DMS153 (cell line): ENCODE measurements around the gene RNF8.

Experiments
- DNase-seq: peaks from one replicate; lab custom pipeline; 2025; lab: John Stamatoyannopoulos, UW

The RNF8 gene

DNA sequence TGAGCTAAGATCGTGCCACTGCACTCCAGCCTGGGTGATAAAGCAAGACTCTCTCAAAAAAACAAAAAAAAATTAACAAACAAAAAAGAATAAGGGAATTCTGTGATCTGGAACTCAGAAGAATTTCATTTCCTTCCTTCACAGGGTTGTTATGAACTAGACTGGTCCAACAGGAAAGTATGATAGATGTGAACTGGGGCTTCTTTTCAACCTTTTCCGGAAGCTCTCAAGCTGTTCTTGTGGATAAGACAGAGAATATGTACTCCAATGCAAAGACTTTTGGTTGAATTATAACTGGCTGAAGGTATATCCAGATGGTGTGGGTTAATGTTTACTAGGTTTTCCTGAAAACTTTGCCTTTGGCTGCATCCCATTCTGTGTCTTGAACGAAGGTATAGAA, 5.3 kb downstream of the RNF8 start:
- no peak for DNase-seq

DNA sequence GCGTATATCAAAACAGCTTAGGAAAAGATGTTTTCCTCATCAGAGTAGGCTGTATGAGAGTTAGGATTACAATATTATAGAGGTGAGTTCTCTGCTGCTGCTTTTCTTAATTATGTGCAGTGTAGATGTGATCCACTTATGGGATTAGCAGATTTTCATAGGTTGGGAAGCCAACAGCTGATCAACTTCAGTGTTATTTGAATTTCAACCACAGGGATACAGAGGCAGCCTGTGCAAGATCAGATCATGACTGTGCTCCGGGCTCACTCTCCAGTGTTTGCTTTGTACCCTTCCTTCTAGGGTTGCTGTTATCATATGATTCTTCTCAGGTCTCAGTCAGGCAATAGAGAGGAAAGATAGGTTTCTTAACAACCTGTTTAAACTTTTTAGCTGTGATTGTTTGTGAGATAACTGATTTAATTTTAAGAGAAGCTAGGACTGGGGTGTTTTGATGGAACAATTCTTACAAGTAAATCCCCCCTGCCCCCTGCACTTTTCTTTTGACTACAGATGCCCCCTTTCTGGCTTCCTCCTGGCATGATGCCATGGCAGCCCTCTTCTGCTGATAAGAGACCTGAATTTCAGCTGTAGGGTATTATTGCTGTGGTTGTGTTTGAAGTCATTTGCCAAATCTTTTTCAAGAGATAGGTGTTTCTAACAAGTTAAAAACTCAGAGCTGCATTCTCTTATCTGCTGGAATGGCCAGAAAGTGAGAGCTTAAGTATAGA, 8.5 kb downstream of the RNF8 start:
- no peak for DNase-seq

DNA sequence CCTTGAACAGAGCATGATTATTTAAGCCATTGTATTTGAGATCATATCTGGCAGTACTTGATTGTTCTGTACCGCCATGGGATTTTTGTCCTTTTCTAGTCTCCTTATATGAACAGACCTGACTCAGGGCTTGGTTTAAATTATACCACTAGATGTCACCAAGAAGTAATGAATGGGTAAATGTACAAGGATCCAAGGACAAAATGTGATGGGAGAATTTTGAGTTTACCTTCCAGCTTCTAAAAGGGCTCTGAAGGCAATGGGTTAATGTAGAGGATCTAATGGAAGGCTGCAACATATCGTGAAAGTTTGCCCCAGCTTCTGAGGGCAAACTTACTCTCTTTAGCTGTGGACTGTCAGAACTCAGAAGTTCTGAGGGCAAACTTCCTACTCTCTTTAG, 12.0 kb downstream of the RNF8 start:
- DNase-seq: no peak

DNA sequence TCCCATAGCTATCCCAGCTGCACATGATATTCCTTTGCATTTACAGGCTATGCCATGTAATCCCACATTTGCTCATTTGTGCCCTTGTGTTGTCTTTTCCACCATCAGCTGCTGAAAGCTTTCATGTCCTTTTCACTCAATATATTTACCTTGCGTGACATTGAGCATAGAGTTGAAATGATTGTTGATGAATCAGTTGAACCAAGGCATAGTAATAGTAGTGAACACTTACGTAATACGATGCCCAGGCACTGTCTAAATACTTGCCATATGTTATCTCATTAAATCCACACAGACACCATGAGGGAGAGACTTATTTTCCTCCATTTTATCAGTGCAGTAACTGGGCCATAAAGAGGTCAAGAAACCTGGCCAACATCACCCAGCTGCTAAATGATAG, 13.1 kb downstream of the RNF8 start:
- no peak for DNase-seq

DNA sequence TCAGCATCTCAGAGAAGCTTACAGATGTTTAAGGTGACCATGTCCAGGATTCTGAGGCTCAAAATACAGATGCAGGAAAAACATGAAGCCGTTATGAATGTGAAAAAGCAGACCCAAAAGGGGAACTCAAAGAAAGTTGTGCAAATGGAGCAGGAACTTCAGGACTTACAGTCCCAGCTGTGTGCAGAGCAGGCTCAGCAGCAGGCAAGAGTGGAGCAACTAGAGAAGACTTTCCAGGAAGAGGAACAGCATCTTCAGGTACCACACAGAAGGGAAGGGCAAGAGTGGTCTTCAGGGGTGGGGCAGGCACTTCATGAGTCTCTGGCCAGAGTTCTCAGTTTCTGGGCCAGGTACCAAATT, 15.2 kb downstream of the RNF8 start:
- DNase-seq: no peak

DNA sequence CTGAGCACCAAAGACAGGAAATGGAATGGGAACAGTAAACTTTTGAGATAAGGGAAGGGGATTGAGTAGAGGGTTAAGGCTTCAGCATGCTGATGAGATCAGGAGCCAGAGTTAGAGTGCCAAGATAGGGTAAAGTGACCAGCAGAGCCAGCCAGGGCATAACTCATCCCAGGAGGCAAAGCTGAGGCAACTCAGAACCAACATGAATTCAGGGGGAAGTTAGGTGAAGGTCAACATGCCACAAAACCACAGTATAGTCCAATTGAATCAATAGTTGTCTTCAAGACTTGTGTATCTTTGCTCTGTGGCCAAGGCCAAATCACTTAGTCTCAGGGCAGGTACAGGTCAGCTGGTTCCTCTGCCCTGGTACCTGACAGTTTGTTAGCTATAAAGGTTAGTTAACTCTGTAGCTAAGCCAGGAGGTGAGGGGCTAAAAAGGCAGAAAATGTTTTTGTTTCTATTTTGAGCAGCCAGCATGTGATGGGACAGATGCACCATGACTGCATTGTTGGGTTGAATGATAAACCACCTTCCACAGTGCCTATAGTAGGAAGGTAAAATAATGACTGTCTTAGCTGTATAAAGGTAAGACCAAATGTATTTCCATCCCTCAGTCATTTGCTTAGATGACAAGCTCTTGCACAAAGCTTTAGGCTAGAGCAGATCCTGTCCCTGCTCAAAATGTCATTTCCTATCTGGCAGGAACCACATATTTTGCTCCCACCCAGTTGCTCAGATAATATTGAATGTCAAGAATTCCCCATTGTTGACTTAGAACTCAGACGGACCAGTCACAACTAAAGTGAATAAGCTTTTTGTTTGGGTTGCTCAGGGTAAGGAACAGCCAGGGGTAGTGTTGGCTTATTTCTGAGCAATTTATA, 15.8 kb downstream of the RNF8 start:
- no peak for DNase-seq

DNA sequence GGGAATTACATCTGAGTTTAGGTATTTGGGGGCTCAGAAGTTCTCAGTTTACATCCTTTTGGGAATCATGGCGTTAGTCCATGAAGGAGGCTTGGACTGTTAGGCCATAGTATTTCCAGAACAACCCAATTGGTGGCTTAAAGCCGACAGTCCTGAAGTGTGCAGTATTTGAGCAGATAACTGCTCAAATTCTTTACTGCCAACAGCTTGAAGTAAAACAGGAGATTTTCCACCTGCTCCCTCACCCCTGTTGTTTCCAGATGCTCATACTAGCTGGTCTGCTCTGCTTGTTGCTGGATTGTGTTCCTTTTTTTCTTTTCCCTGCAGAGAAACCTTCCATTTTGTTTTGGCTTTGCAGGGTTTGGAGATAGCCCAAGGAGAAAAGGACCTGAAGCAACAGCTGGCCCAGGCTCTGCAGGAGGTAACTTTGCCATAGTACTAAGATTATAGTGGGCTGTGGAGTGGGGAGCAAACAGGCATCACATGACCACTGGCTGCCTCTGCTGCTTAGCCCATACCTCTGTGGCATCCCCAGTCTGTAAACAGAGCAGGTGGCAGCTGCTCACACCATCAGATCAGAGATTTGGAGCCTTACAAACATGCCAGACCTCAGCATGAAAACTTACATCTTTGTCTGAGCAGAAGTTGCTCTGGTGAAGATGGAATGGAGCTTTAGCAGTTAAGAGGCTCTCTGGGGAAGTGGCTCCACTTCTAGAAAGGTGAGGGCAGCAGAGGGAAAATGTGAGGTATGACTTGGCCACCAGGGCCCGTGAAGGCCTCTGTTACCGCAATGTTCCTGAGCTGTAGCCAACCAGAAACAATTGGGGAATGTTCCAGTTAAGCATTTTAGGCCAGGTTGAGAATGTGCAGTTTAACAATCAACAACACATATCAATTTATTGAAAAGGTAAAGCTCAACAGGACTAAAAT, 17.6 kb downstream of the RNF8 start:
- DNase-seq: no peak

DNA sequence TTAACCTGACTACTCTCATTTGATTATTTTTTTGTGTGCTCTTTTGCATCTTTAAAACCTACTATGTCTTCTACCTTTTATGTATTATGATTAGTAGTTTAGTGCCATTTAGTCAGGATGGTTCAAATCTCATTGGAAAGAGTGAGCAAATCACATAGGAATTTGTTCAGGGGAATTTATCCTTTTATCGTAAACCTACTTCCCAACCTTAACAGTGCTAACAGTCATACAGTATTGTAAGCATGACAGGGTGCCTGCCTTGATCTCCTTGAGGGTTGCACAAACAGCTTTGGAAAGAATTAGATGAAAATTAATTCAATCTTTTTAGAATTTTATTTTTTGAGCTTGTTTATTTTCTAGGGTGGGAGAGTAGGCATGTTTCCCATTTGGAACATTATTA, 18.3 kb downstream of the RNF8 start:
- DNase-seq: no peak

DNA sequence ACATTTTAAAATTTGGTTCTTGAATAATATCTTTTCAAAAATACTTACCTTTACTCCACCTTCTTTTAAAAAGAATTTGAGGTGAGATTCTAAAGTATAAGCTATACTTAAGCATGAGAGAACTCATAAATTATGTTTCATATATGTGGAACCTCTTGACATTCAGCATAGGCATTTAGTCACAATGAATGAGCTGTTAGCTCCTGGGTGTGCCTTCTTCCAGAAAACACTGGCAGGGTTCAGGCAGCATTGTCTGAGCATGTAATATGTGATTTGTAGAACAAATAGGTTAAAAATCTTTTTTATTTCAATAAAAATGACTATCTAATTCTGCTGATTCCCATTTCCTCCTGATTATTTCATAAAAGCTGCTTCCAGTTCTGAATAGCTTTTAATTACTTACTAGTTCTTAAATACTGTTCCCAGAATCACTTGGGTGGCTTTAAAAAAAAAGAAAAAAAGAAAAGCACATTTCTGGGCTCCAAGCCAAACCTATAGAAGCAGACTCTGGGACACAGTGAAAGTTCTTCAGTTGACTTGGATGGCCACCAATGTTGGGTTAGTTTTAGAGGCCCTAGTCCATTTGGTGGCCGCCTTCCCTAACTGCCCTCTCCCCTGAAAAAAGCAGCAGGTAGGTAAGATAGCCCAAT, 20.2 kb downstream of the RNF8 start:
- DNase-seq: no peak

DNA sequence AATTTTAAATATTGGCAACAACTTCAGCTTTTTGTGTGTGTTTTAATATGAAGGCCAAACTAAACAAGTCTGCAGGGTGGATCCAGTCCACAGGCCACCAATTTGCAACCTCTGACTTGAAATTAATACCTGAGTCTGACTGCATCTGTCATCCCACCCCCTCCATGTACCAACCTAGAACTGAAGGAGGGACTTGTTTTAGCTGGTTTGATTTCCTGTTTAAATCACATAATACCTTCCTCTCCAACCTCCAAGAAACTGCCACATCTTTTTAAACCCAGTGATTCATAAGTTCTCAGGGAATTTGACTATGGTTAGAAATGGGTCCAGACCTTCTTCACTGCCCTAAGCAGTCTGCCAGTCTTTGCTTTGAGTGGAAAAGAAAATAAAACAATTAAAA, 21.6 kb downstream of the RNF8 start:
- no peak for DNase-seq

DNA sequence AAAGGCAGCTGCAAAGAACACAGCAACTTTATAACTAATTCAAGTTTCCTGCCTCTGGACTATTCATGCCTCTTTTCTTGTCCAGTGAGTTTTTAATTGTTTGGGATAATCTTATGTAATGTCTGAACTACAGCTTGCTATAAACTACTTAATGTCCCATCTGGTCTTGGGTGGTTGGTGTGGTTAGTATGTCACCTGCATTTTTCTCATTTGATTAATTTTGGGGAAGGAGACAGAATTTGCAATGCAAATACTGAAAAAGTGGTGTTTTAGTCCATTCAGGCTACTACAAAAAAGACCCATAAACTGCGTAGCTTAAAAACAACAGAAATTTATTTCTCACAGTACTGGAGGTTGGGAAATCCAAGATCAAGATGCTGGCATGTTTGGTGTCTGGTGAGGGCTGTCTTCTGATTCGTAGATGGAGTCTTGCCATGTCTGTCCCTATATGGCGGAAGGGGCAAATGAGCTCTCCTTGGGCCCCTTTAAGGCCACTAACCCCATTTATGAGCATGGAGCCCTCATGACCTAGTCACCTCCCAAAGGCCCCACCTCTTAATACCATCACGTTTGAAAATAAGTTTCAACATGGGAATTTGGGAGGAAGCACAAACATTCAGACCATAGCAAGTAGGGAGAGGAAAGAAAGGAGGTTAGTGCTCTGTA, 22.4 kb downstream of the RNF8 start:
- DNase-seq: no peak

DNA sequence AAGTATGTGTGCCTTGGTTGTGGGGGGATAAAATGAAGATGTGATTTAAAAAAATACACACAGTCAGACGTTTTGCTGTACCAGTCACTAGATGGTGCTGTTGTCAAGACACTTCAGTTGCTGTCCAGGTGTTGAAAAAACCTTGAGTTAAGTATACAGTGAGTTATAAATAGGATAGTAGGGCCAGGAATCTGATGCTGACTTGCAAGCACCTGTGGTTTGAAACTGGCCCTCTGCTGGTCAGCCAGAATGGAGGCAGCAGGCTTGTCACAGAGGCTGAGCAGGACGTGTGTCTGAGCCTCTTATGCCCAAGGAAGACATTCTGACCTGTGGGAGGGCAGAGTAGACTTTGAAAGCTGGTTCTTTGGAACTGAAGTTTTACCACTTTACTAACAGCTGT, 27.8 kb downstream of the RNF8 start:
- DNase-seq: peak; percentile 61

DNA sequence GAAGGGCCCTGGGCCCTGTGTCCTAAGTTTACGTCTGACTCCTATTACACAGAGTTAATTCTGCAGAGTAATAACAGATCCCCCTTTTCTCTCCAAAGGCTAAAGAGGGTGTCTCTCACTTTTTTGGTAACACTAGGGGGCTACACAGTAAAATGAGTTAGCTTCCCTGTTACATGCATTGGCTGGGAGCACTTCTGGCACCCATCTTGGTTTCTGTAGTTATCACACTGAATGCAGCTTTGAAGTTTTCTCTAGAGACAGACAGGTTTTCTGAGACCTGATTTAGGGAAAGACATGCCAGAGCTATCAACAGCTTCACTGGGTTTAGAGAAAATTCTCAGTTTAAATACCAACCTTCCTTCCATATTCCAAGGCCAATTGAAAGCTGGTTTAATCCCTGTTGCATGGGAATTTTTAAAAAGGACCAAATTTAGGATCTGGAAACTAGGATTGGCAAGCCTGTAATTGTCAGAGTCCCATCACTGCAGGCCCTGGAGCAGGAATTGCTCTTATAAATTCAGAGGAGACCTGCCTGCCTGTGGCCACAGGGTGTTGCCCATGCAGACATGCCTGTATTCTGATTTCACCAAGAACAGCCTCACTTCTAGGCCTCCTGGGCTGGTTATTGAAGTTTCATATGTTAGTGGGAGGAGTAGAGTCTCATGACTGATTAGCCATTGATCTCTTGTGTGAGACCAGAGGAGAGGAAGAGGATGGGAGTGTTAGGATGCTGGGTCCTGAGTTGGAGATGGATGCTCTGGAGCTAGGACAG, 29.4 kb downstream of the RNF8 start:
- no peak for DNase-seq

DNA sequence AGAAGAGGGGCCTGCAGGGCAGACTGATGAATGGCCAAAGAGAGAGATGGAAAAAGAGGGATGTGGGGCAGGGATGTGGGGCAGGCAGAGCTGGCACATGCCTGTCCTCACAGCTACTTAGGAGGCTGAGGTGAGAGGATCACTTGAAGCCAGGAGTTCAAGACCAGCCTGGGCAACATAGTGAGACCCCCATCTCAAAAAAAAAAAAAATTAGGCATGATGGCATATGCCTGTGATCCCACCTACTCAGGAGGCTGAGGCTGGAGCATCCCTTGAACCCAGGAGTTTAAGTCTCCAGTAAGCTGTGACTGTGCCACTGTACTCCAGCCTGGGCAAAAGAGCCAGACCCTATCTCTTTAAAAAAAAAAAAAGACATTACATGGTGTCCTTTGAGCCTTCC, 34.8 kb downstream of the RNF8 start:
- no peak for DNase-seq

DNA sequence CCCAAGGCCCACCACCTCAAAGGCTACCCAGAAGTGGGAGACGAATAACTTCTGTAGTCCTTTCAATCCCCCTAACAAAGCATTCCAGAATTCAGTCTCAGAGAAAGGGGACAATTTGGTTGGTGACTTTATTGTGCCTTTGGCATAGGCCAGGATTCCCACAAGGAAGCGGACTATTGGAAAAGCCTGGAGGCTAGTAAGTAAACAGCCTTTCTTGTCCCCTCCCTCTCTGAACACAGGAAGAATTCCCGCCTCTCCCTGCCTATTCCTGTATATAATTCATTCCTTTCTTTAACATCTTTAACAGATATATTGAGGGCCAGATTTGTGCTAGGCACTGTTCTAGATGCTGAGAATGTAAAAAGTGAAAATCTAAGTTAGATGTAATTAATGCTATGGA, 36.1 kb downstream of the RNF8 start:
- DNase-seq: no peak

DNA sequence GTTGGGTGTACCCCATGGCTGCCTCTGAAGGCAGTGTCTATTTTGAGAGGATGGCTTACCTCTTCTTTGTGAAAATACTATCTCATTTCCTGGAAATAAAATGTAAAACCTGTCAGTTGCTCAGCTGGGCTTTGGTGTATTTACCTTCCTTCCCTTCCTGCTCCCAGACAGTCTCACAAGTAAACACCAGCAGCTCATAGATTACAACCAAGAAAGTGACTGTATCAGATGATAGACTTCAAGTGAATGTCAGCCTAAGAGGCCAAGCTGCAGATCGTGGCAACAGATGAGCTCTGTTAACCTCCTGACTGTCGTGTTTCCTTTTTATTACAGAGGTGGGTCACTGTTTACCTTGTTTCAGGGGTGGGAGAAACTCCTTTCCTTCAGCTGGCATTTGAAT, 37.3 kb downstream of the RNF8 start:
- no peak for DNase-seq

DNA sequence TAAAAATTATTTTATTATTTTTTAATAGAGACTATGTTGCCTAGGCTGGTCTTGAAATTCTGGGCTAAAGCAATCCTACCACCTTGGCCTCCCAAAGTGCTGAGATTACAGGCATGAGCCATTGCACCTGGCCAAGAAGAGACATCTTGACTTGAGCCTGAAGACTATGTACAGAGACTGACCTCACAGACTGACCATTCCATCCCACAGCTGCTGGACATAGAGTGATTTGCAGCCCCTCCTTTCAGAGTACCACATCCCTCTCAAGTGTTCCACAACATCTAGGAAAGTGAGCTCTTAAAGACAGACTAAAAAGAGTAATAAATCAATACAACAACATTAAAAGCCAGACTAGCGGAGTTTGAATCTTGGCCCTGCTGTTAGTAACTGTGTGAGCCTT, 39.0 kb downstream of the RNF8 start:
- DNase-seq: no peak

DNA sequence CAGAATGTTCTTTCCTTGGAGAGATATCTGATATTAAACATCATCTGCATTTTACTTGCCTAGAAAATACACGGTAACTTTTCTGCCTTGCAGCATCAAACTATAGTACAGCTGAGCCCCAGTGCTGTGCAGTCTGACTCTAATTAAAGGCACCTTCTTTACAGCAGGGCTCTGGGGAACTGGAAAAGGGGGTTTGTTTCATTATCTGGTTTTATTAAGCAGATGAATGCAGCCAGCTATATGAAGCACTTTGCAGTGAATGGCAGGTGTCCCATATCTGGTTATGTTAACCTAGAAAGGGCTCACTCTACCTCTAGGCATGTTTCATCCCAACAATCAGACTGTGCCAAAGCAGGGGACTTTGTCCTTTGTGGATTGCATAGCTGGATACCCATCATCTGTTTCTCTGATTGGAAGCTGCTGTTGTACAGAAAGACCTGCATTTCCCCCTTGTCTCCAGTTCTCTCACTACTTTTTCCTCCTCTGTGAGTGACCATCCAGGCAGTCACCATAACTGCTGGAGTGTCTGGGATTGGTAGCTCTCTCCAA, 39.7 kb downstream of the RNF8 start:
- no peak for DNase-seq

DNA sequence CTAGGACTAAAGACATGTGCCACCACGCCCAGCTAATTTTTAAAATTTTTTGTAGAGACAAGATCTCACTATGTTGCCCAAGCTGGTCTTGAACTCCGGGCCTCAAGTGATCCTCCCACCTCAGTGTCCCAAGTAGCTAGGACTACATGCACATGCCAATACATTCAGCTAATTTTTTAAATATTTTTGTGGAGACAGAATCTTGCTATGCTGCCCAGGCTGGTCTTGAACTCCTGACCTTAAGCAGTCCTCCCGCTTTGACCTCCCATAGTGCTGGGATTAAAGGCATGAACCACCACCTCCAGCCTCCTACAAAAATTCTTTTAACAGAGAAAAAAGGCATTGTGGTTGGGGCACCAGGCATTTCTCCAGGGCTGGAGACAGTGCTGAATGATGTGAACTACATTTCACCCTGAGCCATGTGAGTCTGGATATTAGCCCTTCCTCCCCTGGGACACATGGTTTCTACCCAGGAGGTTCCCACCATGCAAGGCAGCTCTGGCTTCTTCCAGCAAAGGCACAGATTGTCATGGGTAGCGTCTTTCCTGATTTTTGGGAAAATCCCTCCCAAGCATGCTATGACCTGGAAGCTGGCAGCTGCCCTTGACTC, 42.9 kb downstream of the RNF8 start:
- DNase-seq: no peak

DNA sequence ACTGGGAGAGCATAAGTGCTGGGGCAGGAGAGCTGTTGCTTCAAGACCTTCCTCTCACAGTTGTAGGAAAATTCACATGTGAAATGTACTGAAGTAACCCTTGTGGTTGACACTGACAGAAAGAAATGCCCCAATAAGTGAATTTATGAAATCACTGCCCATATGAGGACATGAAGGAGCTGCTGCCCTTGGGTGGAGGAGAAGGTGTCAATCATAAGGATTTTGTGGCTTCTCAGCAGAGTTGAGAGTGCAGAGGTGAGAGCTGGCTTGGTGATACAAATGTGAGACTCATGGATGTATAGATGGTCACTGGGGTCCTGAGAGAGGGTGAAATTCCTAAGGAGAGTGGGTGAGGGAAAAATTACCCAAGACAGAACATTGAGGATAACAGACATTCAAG, 45.3 kb downstream of the RNF8 start:
- no peak for DNase-seq
